ENCODE results near the gene CLK2. TPM values are rescaled to one million over a fixed set of nuclear protein-coding genes. Genes with fewer than 3 reads are reported as not detected.

CLK2 gene
- total and polyA plus RNA-seq, 2 of the 8 experiments (the other 6 are each of a cell fraction or from before 2014, with no cell fraction given) = 62.2 to 76.0 TPM

DNA sequence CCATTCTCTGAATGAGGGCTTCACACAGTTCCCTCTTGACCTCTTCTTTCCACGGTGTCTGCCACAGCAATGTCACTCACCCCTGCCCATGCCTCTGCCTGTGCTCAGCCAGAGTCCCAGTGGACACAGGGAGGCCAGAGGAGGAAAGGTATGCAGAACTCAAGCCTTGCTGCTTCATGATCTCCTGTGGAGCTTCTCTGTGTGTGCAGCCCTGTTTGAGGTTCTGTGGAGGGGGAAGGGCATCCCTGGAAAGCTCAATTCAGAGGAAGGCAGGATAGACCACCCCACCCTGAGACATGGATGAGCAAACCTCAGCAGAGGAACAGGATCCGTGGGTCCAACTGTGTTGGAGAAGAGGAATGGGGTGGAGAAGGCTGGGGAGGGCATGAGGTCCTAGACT is 6.0 kb upstream of the CLK2 start (continued):
- TF ChIP-seq ATF3 (IDR thresholded peaks at IDR 0.05; ENCODE audit: insufficient read depth, low read depth, low read length) = no peak
- no peak for TF ChIP-seq TEAD4 (IDR thresholded peaks at IDR 0.05; ENCODE audit: low read depth, low read length)
- no peak for TF ChIP-seq MAX (IDR thresholded peaks at IDR 0.05)
- no peak for TF ChIP-seq SIX5 (IDR thresholded peaks at IDR 0.05; ENCODE audit: low read depth, low read length)
- TF ChIP-seq KDM5A (IDR thresholded peaks at IDR 0.05; ENCODE audit: low read length) = no peak

Measured in H1 (cell line).